NCI-H524 treated with DMSO at 0.1 percent for 48 hours (cell line): ENCODE data around the gene SPIN1.

Experiments
- DNase-seq: peaks from one replicate; lab custom pipeline; 2025; lab: John Stamatoyannopoulos, UW

SPIN1 gene

DNA sequence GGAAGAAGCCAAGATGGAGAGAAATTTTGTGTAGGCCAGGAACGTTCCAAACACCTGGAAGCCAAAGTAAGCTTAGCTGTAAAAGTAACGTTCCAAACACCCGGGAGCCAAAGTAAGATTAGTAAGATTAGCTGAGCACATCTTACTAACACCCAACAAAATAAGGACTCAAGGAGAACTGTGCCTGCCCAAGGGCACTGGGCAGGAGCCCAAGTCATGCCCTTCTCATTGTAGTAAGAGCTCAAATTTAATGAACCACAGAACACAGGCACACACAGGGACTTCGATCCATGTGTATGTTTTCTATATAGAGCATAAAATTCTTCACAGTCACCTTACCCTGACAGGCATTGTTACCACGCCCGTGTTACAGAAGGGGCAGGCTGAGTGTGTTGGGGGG is 110.6 kb downstream of the SPIN1 start:
- DNase-seq, result no peak

DNA sequence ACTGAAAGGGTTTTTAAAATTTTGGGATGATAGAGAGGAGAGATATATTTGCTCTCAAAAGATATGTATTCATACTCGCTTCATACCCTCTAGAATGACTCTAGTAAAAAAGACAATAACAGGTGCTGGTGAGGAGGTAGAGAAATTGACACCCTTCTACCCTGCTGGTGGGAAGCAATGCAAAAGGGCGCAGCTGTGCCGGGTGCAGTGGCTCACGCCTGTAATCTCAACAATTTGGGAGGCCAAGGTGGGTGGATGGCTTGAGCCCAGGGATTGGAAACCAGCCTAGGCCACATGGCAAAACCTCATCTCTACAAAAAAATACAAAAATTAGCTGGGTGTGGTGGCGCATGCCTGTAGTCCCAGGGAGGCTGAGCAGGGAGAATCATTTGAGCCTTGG is 112.8 kb downstream of the SPIN1 start:
- DNase-seq, result no peak

GRCh38 chr9:88502552-88503034 is 114.3 kb downstream of the SPIN1 start:
- DNase-seq, result no peak

DNA sequence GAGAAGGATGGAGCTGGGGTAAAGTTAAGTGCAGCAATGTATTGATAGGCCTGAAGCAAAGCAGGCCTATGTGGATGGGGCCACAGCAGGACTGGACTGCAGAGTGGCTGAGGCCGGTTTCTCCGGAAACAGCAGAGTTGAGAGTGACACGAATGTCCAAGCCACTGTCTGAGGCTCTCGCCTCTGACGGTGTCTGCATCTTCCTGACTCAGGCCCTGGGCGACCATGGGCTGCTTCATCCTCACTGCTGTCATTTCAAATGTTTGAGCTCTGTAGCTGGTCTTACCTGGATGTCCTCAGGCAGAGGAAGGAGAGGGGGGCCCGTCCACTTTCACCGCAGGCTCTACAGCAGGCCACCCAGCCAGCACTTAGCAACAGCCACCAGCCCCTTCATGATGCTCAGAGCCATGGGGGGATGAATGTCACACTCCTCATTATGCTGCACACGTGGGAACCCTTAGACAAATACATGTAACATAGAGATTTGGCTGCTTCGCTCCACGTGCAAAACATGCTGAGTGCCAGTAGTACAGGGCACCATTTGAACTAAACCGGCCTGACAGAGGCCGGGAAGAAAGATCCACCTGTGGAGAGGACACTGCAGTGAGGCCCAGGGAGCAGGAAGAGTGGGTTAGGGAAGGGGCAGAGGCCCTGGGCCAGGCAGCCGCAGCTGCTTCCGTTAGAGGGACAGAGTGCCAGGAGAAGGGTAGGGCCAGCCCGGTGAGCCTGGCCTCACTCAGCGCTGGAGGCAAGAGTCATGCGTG is 115.0 kb downstream of the SPIN1 start:
- DNase-seq, result no peak

GRCh38 chr9:88503845-88504764 is 115.9 kb downstream of the SPIN1 start:
- no peak for DNase-seq

DNA sequence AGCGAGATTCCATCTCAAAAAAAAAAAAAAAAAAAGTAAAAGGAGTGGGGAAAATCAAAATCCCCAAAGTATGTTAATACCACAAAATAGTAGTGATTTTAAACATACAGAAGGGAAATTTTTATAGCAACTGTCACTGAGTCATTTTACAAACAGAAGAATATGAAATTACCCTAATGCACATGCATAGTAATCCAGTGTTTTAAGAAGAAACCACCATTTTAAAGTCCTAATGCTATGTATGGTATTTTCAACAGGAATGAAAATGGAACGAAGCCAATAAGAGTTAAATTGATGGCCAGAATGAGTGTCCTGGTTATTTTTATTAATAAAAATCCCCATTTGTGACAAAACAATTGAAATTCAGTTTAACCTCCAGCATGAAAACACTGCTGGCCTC is 120.1 kb downstream of the SPIN1 start:
- DNase-seq, result no peak

DNA sequence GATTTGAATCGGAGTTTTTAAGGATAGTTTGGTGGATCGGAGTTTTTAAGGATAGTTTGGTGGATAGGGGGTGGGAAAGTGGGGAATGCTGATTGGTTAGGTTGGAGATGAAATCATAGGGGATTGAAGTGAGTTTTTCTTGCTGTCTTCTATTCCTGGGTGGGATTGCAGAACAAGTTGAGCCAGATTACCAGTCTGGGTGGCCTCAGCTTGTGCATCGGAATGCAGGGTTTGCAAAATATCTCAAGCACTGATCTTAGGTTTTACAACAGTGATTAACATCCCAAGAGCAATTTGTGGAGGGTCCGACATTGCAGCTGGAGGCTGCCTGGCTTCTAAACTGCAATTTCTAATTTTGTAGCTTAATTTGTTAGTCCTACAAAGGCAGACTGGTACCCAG is 123.7 kb downstream of the SPIN1 start:
- no peak for DNase-seq

GRCh38 chr9:88514247-88514646 is 126.0 kb downstream of the SPIN1 start:
- no peak for DNase-seq

GRCh38 chr9:88521308-88521707 is 133.1 kb downstream of the SPIN1 start:
- DNase-seq, result no peak

DNA sequence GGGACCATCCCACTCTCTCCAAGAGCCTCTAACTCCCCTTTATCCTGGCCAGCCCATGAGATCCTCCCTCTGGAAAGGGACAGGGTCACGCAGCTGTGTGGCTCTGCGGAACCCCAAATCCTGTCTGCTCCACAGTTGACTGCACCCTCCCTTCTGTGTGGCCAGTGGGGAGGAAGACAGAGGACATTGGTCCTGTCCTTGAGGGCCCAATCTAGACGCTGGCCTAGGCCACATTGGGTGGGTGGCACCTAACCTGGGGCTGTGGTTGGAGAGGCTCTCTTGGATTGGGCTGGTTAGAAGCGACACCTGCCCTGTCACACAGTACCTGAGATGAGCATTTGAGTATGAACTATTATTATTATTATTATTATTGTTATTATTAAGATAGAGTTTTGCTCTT is 134.1 kb downstream of the SPIN1 start:
- DNase-seq, result no peak

GRCh38 chr9:88523056-88523455 is 134.8 kb downstream of the SPIN1 start:
- no peak for DNase-seq

GRCh38 chr9:88524911-88525310 is 136.7 kb downstream of the SPIN1 start:
- DNase-seq, result no peak

GRCh38 chr9:88527618-88528017 is 139.4 kb downstream of the SPIN1 start:
- DNase-seq, result no peak
